LNCaP clone FGC (cell line): ENCODE data around the gene ZSWIM9.
"Not testable (repeated sequence)": the region's sequence is repeated elsewhere in the genome, so short reads cannot be mapped to it uniquely, and the experiment has no call there.

Experiments used
- DNase-seq: peaks from one replicate; pipeline ENCODE4 v3.0.0-alpha.2; 2011; ENCODE audit warnings: low read depth
- H3K4me3 ChIP-seq: 2 replicates; pipeline ENCODE4 v1.5.1; 2011; ENCODE audit warnings: mild to moderate bottlenecking, low read depth, low read length, control low read depth
- TF ChIP-seq, protein P1 (sequence below): IDR thresholded peaks from 2 replicates; pipeline ENCODE4 v1.5.1; 2012; ENCODE audit warnings: mild to moderate bottlenecking; ENCODE audit not compliant: control insufficient read depth, insufficient read depth; ENCODE audit errors: extremely low read depth

ZSWIM9 gene

GRCh38 chr19:48210005-48210404 is 39.5 kb downstream of the ZSWIM9 start:
- TF ChIP-seq, protein P1, sequence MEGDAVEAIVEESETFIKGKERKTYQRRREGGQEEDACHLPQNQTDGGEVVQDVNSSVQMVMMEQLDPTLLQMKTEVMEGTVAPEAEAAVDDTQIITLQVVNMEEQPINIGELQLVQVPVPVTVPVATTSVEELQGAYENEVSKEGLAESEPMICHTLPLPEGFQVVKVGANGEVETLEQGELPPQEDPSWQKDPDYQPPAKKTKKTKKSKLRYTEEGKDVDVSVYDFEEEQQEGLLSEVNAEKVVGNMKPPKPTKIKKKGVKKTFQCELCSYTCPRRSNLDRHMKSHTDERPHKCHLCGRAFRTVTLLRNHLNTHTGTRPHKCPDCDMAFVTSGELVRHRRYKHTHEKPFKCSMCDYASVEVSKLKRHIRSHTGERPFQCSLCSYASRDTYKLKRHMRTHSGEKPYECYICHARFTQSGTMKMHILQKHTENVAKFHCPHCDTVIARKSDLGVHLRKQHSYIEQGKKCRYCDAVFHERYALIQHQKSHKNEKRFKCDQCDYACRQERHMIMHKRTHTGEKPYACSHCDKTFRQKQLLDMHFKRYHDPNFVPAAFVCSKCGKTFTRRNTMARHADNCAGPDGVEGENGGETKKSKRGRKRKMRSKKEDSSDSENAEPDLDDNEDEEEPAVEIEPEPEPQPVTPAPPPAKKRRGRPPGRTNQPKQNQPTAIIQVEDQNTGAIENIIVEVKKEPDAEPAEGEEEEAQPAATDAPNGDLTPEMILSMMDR = no peak
- H3K4me3 ChIP-seq = no peak overlapping the region
- DNase-seq = no peak

- H3K4me3 ChIP-seq = no peak overlapping the region
- no peak for DNase-seq
- TF ChIP-seq, protein P1 = no peak
Observed at GRCh38 chr19:48213959-48214358, 43.5 kb downstream of the ZSWIM9 start.

- TF ChIP-seq, protein P1 = no peak
- H3K4me3 ChIP-seq = no peak overlapping the region
- no peak for DNase-seq
Observed at GRCh38 chr19:48216933-48217332, 46.5 kb downstream of the ZSWIM9 start.

GRCh38 chr19:48218997-48219396 is 48.5 kb downstream of the ZSWIM9 start:
- TF ChIP-seq, protein P1 = no peak
- H3K4me3 ChIP-seq = no peak overlapping the region
- no peak for DNase-seq

GRCh38 chr19:48220784-48221183 is 50.3 kb downstream of the ZSWIM9 start:
- not testable (repeated sequence) for H3K4me3 ChIP-seq

GRCh38 chr19:48221628-48222027 is 51.1 kb downstream of the ZSWIM9 start:
- no peak overlapping the region for H3K4me3 ChIP-seq
- TF ChIP-seq, protein P1 = no peak
- no peak for DNase-seq

More at GRCh38 chr19:48220784-48221183, 50.3 kb downstream of the ZSWIM9 start:
- DNase-seq = not testable (repeated sequence)

DNA sequence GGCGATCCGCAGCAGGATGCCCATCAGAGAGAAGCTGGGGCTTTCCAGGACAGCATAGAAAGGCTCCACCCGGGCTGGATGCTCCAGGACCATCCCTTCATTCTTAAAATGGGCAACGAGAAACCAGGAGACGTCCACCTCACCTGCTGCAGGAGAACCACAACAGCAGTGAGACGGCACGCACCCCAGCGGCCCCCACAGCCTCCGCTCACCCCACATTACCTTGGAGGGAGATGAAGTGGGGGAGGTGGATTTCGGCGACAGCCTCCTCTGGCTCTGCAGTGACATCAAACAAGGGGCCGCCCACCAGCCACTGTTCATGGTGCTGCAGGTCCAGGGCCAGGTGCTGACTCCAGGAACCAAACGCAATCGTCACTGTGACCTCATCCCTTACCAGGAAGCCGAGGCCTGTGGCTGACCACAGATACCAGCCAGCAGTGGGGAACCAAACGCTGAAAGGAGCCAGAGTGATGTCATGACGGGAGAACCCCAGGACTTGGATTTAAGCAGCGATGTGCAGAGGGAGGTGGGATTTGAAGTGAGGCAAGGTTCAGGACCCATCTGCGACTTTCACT is 60.2 kb downstream of the ZSWIM9 start:
- TF ChIP-seq, protein P1 = no peak
- no peak overlapping the region for H3K4me3 ChIP-seq
- no peak for DNase-seq
